NOMO-1 treated with dmso at 0.1 percent for 144 hours (cell line): ENCODE results near the gene NELFCD.
A peak's percentile ranks its signal among the peaks of the same experiment; 100 is the strongest.
"Not testable (repeated sequence)": the region's sequence is repeated elsewhere in the genome, so short reads cannot be mapped to it uniquely, and the experiment has no call there.

Experiments used
- DNase-seq: peaks from one replicate; lab custom pipeline; 2025; ENCODE audit not compliant: unreplicated experiment; lab: John Stamatoyannopoulos, UW

NELFCD gene

GRCh38 chr20:58980711-58981627 lies at the start of gene NELFCD:
NELFCD (plus strand) TSS chr20:58981256; CDS start chr20:58981310, 54 bp downstream.
- peak; percentile 56 for DNase-seq

GRCh38 chr20:58932170-58932569 lies 48.9 kb upstream of the NELFCD start:
- DNase-seq, result no peak

GRCh38 chr20:58938078-58938477 lies 43.0 kb upstream of the NELFCD start:
- peak; percentile 2 for DNase-seq

GRCh38 chr20:58938541-58938940 lies 42.5 kb upstream of the NELFCD start:
- DNase-seq, result peak; percentile 49

- DNase-seq, result no peak
Measured at GRCh38 chr20:58941471-58941870, 39.6 kb upstream of the NELFCD start.

- no peak for DNase-seq
Measured at GRCh38 chr20:58942549-58942948, 38.5 kb upstream of the NELFCD start.

GRCh38 chr20:58944610-58945009 lies 36.4 kb upstream of the NELFCD start:
- DNase-seq, result no peak

- peak; percentile 21 for DNase-seq
Measured at GRCh38 chr20:58945965-58946631, 35.0 kb upstream of the NELFCD start.

GRCh38 chr20:58947797-58948388 lies 33.2 kb upstream of the NELFCD start:
- DNase-seq, result not testable (repeated sequence)

- no peak for DNase-seq
Measured at GRCh38 chr20:58950603-58951002, 30.5 kb upstream of the NELFCD start.

- no peak for DNase-seq
Measured at GRCh38 chr20:58953050-58953449, 28.0 kb upstream of the NELFCD start.

GRCh38 chr20:58956078-58956477 lies 25.0 kb upstream of the NELFCD start:
- peak; percentile 43 for DNase-seq

- DNase-seq, result no peak
Measured at GRCh38 chr20:58959652-58960051, 21.4 kb upstream of the NELFCD start.

GRCh38 chr20:58963060-58963584 lies 17.9 kb upstream of the NELFCD start:
- DNase-seq, result no peak

GRCh38 chr20:58963922-58964321 lies 17.1 kb upstream of the NELFCD start:
- DNase-seq, result not testable (repeated sequence)

- DNase-seq, result no peak
Measured at GRCh38 chr20:58965270-58966064, 15.6 kb upstream of the NELFCD start.

- DNase-seq, result no peak
Measured at GRCh38 chr20:58967652-58968429, 13.2 kb upstream of the NELFCD start.

- DNase-seq, result no peak
Measured at GRCh38 chr20:58969439-58969838, 11.6 kb upstream of the NELFCD start.

GRCh38 chr20:58970146-58970545 lies 10.9 kb upstream of the NELFCD start:
- DNase-seq, result no peak

- no peak for DNase-seq
Measured at GRCh38 chr20:58971429-58971828, 9.6 kb upstream of the NELFCD start.
